Testis (tissue), 2 donors: ENCODE data around the gene GPR157.

Experiments used
- CTCF ChIP-seq, 3 experiments: fragments of 450-650 bp in 2 of 3; fragments of 200-600 bp in 1 of 3; sonication (generic) in 1 of 3; IDR thresholded peaks; one replicate each; pipeline ENCODE4 v1.5.1; 2016 to 2019; ENCODE audit warnings: antibody characterized with exemption in 3 of 3, mild to moderate bottlenecking in 2 of 3, moderate library complexity in 1 of 3
- POLR2A ChIP-seq: fragments of 450-650 bp; IDR thresholded peaks from one replicate; pipeline ENCODE4 v1.6.1; 2017; ENCODE audit warnings: antibody characterized with exemption, mild to moderate bottlenecking, moderate library complexity

DNA sequence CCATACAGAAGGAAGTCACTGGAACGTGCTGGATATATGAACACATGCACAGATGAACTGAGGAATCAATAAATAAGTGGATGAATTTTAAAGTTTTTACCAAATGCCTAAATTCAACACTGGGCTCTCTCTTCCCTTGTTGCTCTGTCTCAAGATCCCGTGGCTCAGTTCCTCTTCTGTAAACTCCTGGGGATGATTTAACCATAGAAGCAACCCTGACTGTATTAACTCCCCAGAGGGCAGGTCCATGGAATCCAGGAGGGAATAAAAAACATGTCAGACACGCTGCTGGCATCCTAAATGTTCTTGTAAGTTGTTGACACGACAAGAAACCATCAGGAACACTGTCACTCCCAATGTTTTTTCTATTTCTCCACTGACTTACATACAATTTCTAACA is 45.3 kb upstream of the GPR157 start:
- TF ChIP-seq CTCF (IDR thresholded peaks at IDR 0.05): no peak
- no peak for TF ChIP-seq POLR2A
